ENCODE measurements around the gene OPA1. TPM values are rescaled to one million over a fixed set of nuclear protein-coding genes. Genes with fewer than 3 reads are reported as not detected.

OPA1 gene
- 41.4 TPM for polyA plus RNA-seq (2013, experiment 1 of 2; ENCODE audit: insufficient read length)
- polyA plus RNA-seq (2013, experiment 2 of 2; ENCODE audit: insufficient read length), result 46.6 TPM

GRCh38 chr3:193592841-193593667 is at the start of gene OPA1:
Gene OPA1, plus strand, starts transcription at chr3:193593208. Its CDS starts 170 bp downstream, at chr3:193593378.
- peak; percentile 99 for DNase-seq

- no peak for DNase-seq
Observed at GRCh38 chr3:193544289-193544688, 48.7 kb upstream of the OPA1 start.

DNA sequence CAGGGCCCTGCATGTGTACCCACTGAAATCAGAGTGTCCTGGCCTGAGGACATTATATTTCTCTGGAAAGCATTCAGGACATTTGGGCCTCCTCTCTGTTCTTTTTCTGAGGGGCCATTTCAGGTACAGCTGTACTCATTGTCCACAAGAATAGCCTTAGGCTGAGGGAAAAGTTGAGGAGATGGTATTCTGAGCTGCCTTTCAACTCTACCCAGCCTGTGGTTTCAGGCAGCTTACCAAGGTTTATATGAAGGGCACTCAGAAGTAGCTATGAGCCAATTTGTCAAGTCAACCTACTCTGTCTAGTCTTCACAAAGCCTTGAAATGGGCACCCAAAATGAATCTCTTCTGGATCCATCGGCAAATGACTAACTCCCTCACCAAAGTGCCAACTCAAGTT is 47.7 kb upstream of the OPA1 start:
- no peak for DNase-seq

GRCh38 chr3:193546129-193546528 is 46.9 kb upstream of the OPA1 start:
- DNase-seq, result no peak

DNA sequence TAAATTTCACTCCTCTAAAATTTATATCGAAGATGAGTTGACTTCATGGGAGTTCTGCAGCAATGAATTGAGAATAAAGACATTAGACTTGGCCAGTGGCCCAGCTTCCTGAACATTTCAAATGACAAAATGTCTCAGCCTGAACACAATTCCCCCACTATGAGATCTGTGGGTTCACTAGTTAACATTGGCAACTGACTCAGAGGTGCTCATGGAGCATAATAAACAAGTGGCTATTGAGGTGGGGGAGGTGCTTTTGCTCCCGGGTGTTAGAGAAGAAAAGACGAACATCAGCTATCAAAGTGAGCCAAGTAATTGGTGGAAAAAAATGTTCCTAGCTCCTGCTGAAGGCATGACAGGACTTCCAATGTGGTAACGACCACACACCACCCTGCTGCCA is 44.6 kb upstream of the OPA1 start:
- DNase-seq, result no peak

- no peak for DNase-seq
Observed at GRCh38 chr3:193552923-193553322, 40.1 kb upstream of the OPA1 start.

DNA sequence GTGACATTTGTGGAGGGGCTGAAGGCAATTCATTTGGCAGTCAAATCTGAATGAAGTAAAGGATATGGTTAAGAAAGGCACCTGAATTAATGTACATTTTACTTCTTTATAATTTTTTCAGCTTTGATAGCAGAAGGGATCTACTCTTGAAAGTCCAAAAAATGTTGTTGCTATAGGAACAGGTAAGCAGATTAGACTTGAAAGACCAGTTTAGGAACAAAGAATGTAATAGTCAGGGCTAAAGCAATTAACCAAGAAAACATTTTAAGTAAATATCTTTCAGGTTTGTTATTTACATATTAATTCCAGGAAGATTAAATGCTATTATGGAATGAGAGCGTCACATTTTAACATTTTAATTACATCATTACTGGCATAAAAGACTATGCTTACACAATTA is 39.4 kb upstream of the OPA1 start:
- no peak for DNase-seq

- no peak for DNase-seq
Observed at GRCh38 chr3:193554811-193555210, 38.2 kb upstream of the OPA1 start, which contains the start of gene ATP13A4. Gene ATP13A4, minus strand, starts transcription at chr3:193554895. Its CDS starts 96 bp downstream, at chr3:193554799.

DNA sequence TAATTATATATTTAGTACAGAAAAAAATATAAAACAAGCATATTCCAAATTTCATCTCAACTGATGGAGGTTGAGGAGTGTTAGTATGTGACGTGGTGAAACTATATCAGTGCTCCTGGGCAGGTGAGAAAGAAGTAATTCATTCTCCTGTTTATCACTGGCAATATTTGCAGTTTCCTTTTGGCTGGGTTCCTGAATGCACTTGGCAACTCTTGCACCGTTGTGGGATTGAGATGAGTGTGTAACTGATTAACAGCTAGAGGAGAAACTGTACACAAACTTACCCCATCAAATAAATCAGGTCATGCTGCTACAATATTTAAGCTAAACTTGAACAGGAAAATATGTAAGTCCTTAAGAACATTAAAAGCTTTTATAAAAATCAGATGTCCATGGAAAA is 36.2 kb upstream of the OPA1 start:
- DNase-seq, result no peak

DNA sequence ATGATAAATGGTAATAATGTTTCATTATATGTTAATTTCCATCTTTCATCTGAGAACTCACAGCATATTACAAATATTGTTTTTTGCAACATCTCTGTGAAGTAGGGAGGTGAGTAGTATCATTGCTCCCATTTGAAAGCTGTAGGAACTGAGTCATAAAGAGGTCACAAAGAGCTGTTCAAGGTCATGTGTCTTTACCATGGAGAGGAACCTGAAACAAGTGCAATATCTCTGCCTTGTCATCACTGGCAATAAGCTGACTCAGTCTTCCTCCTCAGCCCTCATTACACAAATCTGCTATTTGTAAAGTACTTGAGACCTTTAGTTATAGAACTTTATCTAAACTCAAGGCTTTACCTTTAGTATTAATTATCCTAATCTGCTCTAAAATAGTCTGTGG is 33.9 kb upstream of the OPA1 start:
- no peak for DNase-seq

- no peak for DNase-seq
Observed at GRCh38 chr3:193560091-193560490, 32.9 kb upstream of the OPA1 start.

- DNase-seq, result no peak
Observed at GRCh38 chr3:193560870-193561269, 32.1 kb upstream of the OPA1 start.

- no peak for DNase-seq
Observed at GRCh38 chr3:193563426-193563825, 29.6 kb upstream of the OPA1 start.

DNA sequence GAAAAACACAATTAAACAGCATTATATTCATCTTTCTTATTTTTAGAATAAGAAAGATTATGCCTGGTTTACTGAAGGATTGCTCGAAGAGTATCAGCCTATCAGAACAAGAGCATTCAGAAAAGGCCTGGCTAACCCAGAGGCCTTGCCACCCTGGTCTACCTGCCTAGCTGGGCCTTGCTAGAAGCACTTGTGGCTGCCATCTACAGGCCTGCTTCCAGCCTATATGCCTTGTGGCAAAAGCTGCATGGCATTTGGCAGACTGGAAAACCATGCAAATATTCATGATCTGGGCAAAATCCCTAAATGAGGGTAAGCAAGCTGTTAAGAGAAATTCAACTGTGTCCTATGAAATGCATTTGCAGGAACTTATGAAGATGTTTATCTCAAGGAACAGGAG is 29.0 kb upstream of the OPA1 start:
- no peak for DNase-seq

GRCh38 chr3:193569119-193569518 is 23.9 kb upstream of the OPA1 start:
- no peak for DNase-seq

DNA sequence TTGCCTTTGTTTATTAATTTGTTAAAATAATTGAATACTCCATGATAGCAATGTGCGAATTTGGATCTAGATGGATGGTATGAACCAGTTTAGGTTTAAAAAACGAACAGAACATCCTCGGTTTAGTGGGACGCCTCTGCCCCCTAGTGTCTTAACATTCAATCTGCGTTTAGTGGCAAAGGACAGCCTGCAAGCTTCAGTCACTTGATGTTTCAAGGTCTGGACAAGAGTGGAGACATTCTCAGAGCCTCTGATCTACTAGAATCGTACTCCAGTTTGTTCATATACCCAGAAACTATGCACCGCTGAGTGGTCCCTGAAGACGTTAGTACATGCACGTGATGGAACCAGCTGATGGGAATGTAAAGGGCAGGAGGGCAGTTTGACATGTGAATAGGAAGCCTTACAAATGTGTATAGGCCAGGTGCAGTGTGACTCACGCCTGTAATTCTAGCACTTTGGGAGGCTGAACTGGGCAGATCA is 20.5 kb upstream of the OPA1 start:
- peak; percentile 60 for DNase-seq

DNA sequence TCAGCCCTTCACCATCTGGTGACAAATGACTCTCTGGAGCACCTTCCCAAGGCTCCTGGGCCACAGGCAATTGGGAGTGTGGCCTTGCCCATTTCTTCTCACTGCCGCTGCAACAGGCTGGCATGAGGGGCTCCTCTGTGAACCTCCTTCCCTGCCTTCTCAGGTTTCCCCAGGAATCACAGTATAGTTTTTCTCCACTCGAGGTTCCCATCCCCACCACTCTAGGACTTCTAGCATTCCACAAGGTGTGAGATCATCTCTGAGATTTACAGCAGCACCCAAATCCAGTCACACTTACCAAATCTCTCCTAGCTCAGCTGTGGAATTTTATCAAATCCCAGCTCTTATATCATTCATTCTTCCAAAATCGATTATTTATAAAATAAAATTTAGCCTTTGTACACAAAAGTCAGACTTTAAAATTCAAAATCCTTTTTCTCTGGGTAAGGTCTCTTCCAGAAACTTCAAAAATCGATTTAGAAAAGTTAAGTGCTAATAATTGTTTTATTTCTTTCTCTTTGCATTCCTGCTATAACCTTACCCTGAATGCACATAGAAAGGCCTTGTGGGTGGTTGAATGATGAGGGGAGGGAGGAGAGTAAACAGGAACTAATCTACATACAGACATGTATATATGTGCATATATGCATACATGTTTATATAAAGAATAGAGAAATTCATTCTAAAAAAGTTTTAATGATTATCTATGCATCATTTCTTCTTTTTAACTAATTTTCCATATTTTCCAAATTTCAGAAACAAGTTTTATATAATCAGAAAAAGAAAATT is 19.4 kb upstream of the OPA1 start:
- no peak for DNase-seq

- no peak for DNase-seq
Observed at GRCh38 chr3:193574488-193575070, 18.4 kb upstream of the OPA1 start.

DNA sequence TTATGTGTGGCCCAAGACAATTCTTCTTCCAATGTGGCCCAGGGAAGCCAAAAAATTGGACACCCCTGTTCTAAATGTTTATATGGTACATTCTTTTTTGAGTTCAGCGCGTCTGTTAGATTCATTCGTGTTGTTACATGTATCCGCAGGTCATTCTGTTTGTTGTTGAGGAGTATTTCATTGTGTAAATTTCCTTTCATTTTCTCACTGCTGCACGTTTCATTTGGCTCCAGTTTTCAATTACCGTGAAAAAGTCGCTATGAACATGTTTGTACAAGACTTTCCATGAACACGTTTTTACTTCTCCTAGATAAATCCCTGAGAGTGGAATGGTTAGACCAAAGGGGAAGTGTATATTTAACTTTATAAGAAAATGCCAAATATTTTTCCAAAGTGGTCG is 7.5 kb upstream of the OPA1 start:
- DNase-seq, result no peak

DNA sequence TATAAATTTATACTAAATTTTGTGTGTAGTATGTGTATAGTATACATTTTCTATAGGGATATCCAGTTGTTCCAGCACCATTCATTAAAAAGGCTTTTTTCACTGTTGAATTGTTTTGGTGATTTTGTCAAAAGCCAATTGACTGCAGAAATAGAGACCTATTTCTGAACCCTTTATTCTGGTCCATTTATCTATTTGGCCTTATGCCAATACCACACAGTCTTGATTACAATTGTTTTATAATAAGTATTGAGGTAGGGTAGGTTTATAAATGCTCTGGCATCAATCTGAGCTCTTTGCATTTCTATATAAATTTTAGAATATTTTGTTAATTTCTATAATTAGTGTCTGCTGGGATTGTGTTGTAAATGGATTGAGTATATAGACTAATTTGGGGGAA is 6.5 kb upstream of the OPA1 start:
- no peak for DNase-seq

GRCh38 chr3:193589129-193589528 is 3.9 kb upstream of the OPA1 start:
- no peak for DNase-seq

DNA sequence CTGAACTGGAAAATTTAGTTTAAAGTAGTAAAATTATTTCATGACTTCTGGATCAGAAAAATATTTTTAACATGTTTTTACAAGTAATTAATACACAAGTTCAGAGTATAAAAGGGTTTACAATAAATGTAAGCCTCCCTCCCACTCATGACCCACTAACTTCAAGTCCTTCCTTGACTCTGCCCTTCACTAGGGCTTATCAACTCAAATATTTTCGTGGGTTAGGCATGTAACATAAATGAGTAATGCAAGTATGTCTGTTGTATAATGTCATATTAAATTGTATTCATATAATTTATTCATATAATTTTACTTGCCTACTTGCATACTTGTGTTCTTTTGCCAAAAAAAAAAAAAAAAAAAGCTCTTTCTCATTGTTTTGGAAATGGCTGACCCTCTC is 3.4 kb upstream of the OPA1 start:
- DNase-seq, result no peak
